ENCODE results near the gene BEST1. TPM values are rescaled to one million over a fixed set of nuclear protein-coding genes. Genes with fewer than 3 reads are reported as not detected.

The BEST1 gene
- total and polyA plus RNA-seq, 2 of the 13 experiments (the other 11 are each of a cell fraction or from before 2014, with no cell fraction given) = 0.09 to 0.65 TPM

DNA sequence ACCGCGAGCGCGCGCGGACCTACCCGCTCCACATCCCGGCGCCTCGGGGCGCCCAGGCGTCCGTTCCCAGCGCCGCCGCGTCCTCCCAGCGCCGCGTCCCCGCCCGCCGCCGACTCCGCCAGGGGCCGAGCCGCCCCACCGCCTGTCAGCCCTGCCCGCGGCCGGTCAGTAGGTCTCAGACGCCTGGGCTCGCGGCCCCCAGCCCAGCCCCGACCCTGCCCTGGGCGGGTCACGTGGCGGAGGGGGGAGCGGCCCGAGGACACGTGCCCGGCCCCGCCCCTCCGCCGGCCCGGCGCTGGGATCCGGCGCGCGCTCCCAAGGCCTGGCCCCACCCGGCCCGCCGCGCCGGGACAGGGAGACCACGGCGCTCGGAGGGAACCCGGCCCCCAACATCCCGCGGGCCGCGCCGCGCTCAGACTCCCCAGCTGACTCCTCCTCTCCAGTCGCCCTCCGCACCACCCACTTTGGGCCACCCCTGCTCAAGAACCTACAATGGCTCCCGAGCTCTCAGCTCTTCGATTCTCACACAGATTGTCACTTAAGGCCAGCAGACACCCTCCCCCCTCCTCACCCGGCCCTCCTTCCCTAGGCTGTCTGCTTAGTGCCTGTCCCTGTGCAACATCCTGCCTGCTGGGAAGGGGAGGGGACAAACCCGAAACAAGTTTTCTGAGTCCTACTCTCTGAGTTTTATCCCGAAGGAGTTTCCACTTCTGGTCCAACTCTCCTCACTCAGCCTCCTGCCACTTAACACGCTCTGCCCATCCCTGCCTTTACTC lies 32.6 kb upstream of the BEST1 start, which contains the start of gene RAB3IL1:
Gene RAB3IL1, minus strand, starts transcription at position 233 of the 776 bp plus-strand sequence. Its CDS starts 199 bp downstream, at position 34.
- in situ Hi-C loops (cut with HindIII; ENCODE audit: extremely low pct_ligation_motif_present, low pct_unique_long_range_greater_than_20kb) (no loop called here), intact Hi-C loops (cut with micrococcal nuclease; ENCODE audit: unreplicated experiment) (no loop called here)
- CTCF ChIA-PET (ENCODE audit: low intra/inter-chr PET ratio, low total read pairs) = no interaction called here
- 10% methylated on average over 11 of the region's 74 CpGs for WGBS (ENCODE audit: low lambda C conversion rate)
- Histone ChIP-seq H3K27me3 (ENCODE audit: control insufficient read depth in 1 of 2, insufficient read depth in 2 of 2, low read length in 2 of 2) (peaks cover 11 to 39% of the 10 kb centered on the region in 2 experiments), H3K79me2 (ENCODE audit: insufficient read depth, low read length) (no peaks in the 10 kb centered on the region), H4K20me1 (ENCODE audit: insufficient read depth, low read length) (no peaks in the 10 kb centered on the region), H3K9me3 (ENCODE audit: low read length) (no peaks in the 10 kb centered on the region), H3K4me1 (ENCODE audit: insufficient read depth, low read length) (peaks cover 42% of the 10 kb centered on the region), H3K4me2 (ENCODE audit: low read depth, low read length) (peak within 1 kb of the TSS; percentile 77), H3K9ac (ENCODE audit: insufficient read depth, low read depth, low read length) (no peak within 1 kb of the TSS), H2AFZ (ENCODE audit: low read length) (no peak within 1 kb of the TSS), H3K36me3 (replicated peaks in 1 of 2; ENCODE audit: control insufficient read depth in 1 of 2, insufficient read depth in 2 of 2, low read length in 2 of 2) (no peaks in the 10 kb centered on the region), H3K27ac (ENCODE audit: extremely low read length, insufficient read depth, low read length) (no peak within 1 kb of the TSS), H3K4me3 (replicated peaks in 1 of 3; ENCODE audit: insufficient read depth in 1 of 3, low read depth in 2 of 3, low read length in 3 of 3) (peak within 1 kb of the TSS; percentile 37 to 71 (median 38); a peak in 4 of 6 replicates)
- no peak for DNase-seq (ENCODE audit: low spot score)
- BruUV-seq (replicated peaks) = no TSS peak
- POLR2A ChIA-PET = no interaction called here
- peak; percentile 50 for ATAC-seq
- FAIRE-seq = no peak
- TF ChIP-seq MYC (CRISPR knock-in tag; IDR thresholded peaks at IDR 0.05; ENCODE audit: borderline replicate concordance) (peak; percentile 13; the same call in 1 of the 2 replicates), GATAD2A (CRISPR knock-in tag; IDR thresholded peaks at IDR 0.05) (no peak), KDM6A (CRISPR knock-in tag; IDR thresholded peaks at IDR 0.05; ENCODE audit: low read depth) (no peak), ZFP36 (IDR thresholded peaks at IDR 0.05; ENCODE audit: borderline replicate concordance, low read depth, low read length, partially characterized antibody) (peak; percentile 50), ZNF781 (CRISPR knock-in tag; IDR thresholded peaks at IDR 0.05; ENCODE audit: borderline replicate concordance, not compliant biosample characterization) (no peak), TFDP2 (CRISPR knock-in tag; IDR thresholded peaks at IDR 0.05) (0 out of 2 replicates have a peak, but pooled peaks have one; percentile 20), HOXA5 (CRISPR knock-in tag; IDR thresholded peaks at IDR 0.05) (no peak), CREB1 (IDR thresholded peaks at IDR 0.05) (no peak), CREB1 (CRISPR knock-in tag; IDR thresholded peaks at IDR 0.05) (no peak), ZNF597 (CRISPR knock-in tag; IDR thresholded peaks at IDR 0.05) (no peak), ARID2 (CRISPR knock-in tag; IDR thresholded peaks at IDR 0.05; ENCODE audit: borderline replicate concordance) (no peak), TMF1 (CRISPR knock-in tag; IDR thresholded peaks at IDR 0.05; ENCODE audit: low read depth) (0 out of 2 replicates have a peak, but pooled peaks have one; percentile 22), MIER2 (CRISPR knock-in tag; IDR thresholded peaks at IDR 0.05) (no peak), ARNTL (CRISPR knock-in tag; IDR thresholded peaks at IDR 0.05) (peak; percentile 42; the same call in 1 of the 2 replicates), ZNF816 (CRISPR knock-in tag; IDR thresholded peaks at IDR 0.05; ENCODE audit: borderline replicate concordance) (no peak), PAX8 (CRISPR knock-in tag; IDR thresholded peaks at IDR 0.05; ENCODE audit: borderline replicate concordance) (no peak), ZNF460 (CRISPR knock-in tag; IDR thresholded peaks at IDR 0.05; ENCODE audit: borderline replicate concordance) (no peak), ZNF768 (CRISPR knock-in tag; IDR thresholded peaks at IDR 0.05) (peak; percentile 53)
- TF ChIP-seq, protein P1, sequence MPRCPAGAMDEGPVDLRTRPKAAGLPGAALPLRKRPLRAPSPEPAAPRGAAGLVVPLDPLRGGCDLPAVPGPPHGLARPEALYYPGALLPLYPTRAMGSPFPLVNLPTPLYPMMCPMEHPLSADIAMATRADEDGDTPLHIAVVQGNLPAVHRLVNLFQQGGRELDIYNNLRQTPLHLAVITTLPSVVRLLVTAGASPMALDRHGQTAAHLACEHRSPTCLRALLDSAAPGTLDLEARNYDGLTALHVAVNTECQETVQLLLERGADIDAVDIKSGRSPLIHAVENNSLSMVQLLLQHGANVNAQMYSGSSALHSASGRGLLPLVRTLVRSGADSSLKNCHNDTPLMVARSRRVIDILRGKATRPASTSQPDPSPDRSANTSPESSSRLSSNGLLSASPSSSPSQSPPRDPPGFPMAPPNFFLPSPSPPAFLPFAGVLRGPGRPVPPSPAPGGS (CRISPR knock-in tag; IDR thresholded peaks at IDR 0.05) = 0 out of 2 replicates have a peak, but pooled peaks have one; percentile 27
- TF ChIP-seq, protein P2, sequence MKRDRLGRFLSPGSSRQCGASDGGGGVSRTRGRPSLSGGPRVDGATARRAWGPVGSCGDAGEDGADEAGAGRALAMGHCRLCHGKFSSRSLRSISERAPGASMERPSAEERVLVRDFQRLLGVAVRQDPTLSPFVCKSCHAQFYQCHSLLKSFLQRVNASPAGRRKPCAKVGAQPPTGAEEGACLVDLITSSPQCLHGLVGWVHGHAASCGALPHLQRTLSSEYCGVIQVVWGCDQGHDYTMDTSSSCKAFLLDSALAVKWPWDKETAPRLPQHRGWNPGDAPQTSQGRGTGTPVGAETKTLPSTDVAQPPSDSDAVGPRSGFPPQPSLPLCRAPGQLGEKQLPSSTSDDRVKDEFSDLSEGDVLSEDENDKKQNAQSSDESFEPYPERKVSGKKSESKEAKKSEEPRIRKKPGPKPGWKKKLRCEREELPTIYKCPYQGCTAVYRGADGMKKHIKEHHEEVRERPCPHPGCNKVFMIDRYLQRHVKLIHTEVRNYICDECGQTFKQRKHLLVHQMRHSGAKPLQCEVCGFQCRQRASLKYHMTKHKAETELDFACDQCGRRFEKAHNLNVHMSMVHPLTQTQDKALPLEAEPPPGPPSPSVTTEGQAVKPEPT (CRISPR knock-in tag; IDR thresholded peaks at IDR 0.05; ENCODE audit: low read depth) = no peak
